ENCODE results near the gene MASTL. TPM values are rescaled to one million over a fixed set of nuclear protein-coding genes. Genes with fewer than 3 reads are reported as not detected.

MASTL gene
- total and polyA plus RNA-seq, 2 donors (not counting 1 experiment from before 2014, with no cell fraction given), result 7.6 to 12.4 TPM

DNA sequence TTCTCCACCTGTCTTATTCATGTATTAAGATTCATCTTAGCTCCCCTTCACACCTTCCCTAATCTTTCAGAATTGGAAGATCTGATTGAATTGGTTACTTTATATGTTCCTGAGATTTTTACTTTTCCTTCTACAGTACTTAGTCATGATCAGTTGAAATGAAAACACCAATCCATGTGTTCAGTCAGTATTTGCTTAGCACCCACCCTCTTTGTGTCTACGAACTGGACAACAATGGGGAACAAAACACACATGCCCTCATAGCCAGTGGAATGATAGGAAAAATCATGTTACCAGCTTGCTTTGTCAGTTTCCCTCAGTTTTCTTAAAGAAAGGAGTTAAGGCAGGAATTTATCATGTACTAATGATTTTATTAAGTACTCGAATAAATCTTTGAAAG lies 2.0 kb downstream of the MASTL start:
- intact Hi-C loops (cut with micrococcal nuclease), result no loop called here
- Histone ChIP-seq H3K27me3 (replicated peaks in 1 of 4; ENCODE audit: control extremely low read depth in 1 of 4, control insufficient read depth in 3 of 4, insufficient read depth in 4 of 4, low read length in 3 of 4) (no peaks in the 10 kb centered on the region), H3K9me3 (ENCODE audit: control extremely low read depth in 1 of 3, control insufficient read depth in 2 of 3, insufficient read depth in 1 of 3, low read length in 2 of 3) (no peaks in the 10 kb centered on the region), H2AFZ (ENCODE audit: insufficient read depth, low read depth, low read length, poor library complexity, severe bottlenecking) (no peak overlapping the region), H3K79me2 (ENCODE audit: control insufficient read depth, insufficient read depth, low read length) (peaks cover 33% of the 10 kb centered on the region), H3K27ac (ENCODE audit: low read length in 2 of 2) (no peak overlapping the region), H3K4me2 (replicated peaks; ENCODE audit: low read depth, low read length, poor library complexity, severe bottlenecking) (no peak overlapping the region), H3K4me1 (ENCODE audit: control insufficient read depth in 2 of 2, insufficient read depth in 2 of 2, low read length in 2 of 2) (peaks cover 16 to 29% of the 10 kb centered on the region in 2 donors), H3K36me3 (replicated peaks in 1 of 2; ENCODE audit: control extremely low read depth in 1 of 2, control insufficient read depth in 1 of 2, extremely low read depth in 1 of 2, insufficient read depth in 2 of 2, low read length in 1 of 2) (peaks cover 4 to 18% of the 10 kb centered on the region in 2 experiments), H4K20me1 (ENCODE audit: control insufficient read depth, insufficient read depth, low read length, poor library complexity, severe bottlenecking) (peaks cover 12% of the 10 kb centered on the region), H3K9ac (ENCODE audit: low read length) (no peak overlapping the region), H3K4me3 (ENCODE audit: control extremely low read depth in 1 of 5, extremely low read depth in 1 of 5, insufficient read depth in 1 of 5, low read depth in 2 of 5, low read length in 4 of 5) (no peak overlapping the region)
- TF ChIP-seq CTCF (IDR thresholded peaks at IDR 0.05) (no peak), EZH2 (IDR thresholded peaks at IDR 0.05; ENCODE audit: borderline replicate concordance, insufficient read depth, low read depth, low read length, poor library complexity, severe bottlenecking) (no peak)
- H3K4me3 Mint-ChIP-seq, result peak overlapping the region; percentile 96
- DNase-seq (no peak), ATAC-seq (ENCODE audit: low read depth) (no peak)
- H3K4me1 Mint-ChIP-seq, result peaks cover 36% of the 10 kb centered on the region
- no CpG with 5 or more reads among the region's 2 CpGs for WGBS (ENCODE audit: insufficient coverage)
- H3K27me3 Mint-ChIP-seq, result no peaks in the 10 kb centered on the region
- peak overlapping the region; percentile 32 for H3K27ac Mint-ChIP-seq
- ChIA-PET CTCF (no interaction called here), POLR2A (interaction anchor here (0.7 kb wide), 1 partner anchor 24 kb away, joined by 3 read pairs; no protein-coding TSS in a partner anchor)
- no peaks in the 10 kb centered on the region for H3K9me3 Mint-ChIP-seq (ENCODE audit: insufficient read depth)

DNA sequence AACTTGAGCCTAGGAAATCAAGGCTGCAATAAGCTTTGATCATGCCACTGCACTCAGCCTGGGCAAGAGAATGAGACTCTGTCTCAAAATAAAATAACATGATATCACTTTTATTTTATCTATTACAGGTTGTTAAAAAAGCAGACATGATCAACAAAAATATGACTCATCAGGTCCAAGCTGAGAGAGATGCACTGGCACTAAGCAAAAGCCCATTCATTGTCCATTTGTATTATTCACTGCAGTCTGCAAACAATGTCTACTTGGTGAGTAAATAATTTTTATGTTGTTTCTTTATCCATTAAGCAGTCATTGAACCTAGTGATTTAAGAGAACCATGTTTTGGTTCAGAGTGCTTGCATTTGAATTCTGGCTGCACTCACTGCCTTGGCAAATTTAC lies 3.3 kb downstream of the MASTL start:
- Histone ChIP-seq H3K36me3 (replicated peaks in 1 of 2; ENCODE audit: control extremely low read depth in 1 of 2, control insufficient read depth in 1 of 2, extremely low read depth in 1 of 2, insufficient read depth in 2 of 2, low read length in 1 of 2) (peaks cover 4 to 22% of the 10 kb centered on the region in 2 experiments), H3K4me1 (ENCODE audit: control insufficient read depth in 2 of 2, insufficient read depth in 2 of 2, low read length in 2 of 2) (peaks cover 3 to 17% of the 10 kb centered on the region in 2 donors), H3K4me2 (replicated peaks; ENCODE audit: low read depth, low read length, poor library complexity, severe bottlenecking) (no peak overlapping the region), H3K27ac (ENCODE audit: low read length in 2 of 2) (no peak overlapping the region), H2AFZ (ENCODE audit: insufficient read depth, low read depth, low read length, poor library complexity, severe bottlenecking) (no peak overlapping the region), H3K79me2 (ENCODE audit: control insufficient read depth, insufficient read depth, low read length) (peaks cover 21% of the 10 kb centered on the region), H3K4me3 (ENCODE audit: control extremely low read depth in 1 of 5, extremely low read depth in 1 of 5, insufficient read depth in 1 of 5, low read depth in 2 of 5, low read length in 4 of 5) (no peak overlapping the region), H3K9ac (ENCODE audit: low read length) (no peak overlapping the region), H3K27me3 (replicated peaks in 1 of 4; ENCODE audit: control extremely low read depth in 1 of 4, control insufficient read depth in 3 of 4, insufficient read depth in 4 of 4, low read length in 3 of 4) (no peaks in the 10 kb centered on the region), H4K20me1 (ENCODE audit: control insufficient read depth, insufficient read depth, low read length, poor library complexity, severe bottlenecking) (peaks cover 5% of the 10 kb centered on the region), H3K9me3 (ENCODE audit: control extremely low read depth in 1 of 3, control insufficient read depth in 2 of 3, insufficient read depth in 1 of 3, low read length in 2 of 3) (no peaks in the 10 kb centered on the region)
- Mint-ChIP-seq H3K9me3 (ENCODE audit: insufficient read depth) (no peaks in the 10 kb centered on the region), H3K27ac (no peak overlapping the region), H3K27me3 (no peaks in the 10 kb centered on the region), H3K4me3 (no peak overlapping the region), H3K4me1 (peaks cover 23% of the 10 kb centered on the region)
- CTCF ChIA-PET, result no interaction called here
- TF ChIP-seq EZH2 (IDR thresholded peaks at IDR 0.05; ENCODE audit: borderline replicate concordance, insufficient read depth, low read depth, low read length, poor library complexity, severe bottlenecking) (no peak), CTCF (IDR thresholded peaks at IDR 0.05) (no peak)
- intact Hi-C loops (cut with micrococcal nuclease), result no loop called here
- ATAC-seq (ENCODE audit: low read depth) (no peak), DNase-seq (no peak)
- POLR2A ChIA-PET, result no interaction called here
